ENCODE results near the gene ZRANB1.
A peak's percentile ranks its signal among the peaks of the same experiment; 100 is the strongest.
"Not testable (repeated sequence)": the region's sequence is repeated elsewhere in the genome, so short reads cannot be mapped to it uniquely, and the experiment has no call there.

Gene ZRANB1

GRCh38 chr10:124941823-124942222 is at the start of gene ZRANB1:
TSS of gene ZRANB1 (plus strand) at chr10:124942123. CDS start at chr10:124942494, 371 bp downstream.
- DNase-seq: no peak

- DNase-seq: no peak
Measured at GRCh38 chr10:124892905-124893304, 49.0 kb upstream of the ZRANB1 start.

GRCh38 chr10:124894569-124895215 is 47.2 kb upstream of the ZRANB1 start:
- no peak for DNase-seq

- no peak for DNase-seq
Measured at GRCh38 chr10:124896751-124897150, 45.2 kb upstream of the ZRANB1 start.

GRCh38 chr10:124898471-124898870 is 43.5 kb upstream of the ZRANB1 start:
- no peak for DNase-seq

GRCh38 chr10:124899151-124899550 is 42.8 kb upstream of the ZRANB1 start:
- DNase-seq: no peak

GRCh38 chr10:124902462-124902861 is 39.5 kb upstream of the ZRANB1 start:
- no peak for DNase-seq

- no peak for DNase-seq
Measured at GRCh38 chr10:124903111-124903510, 38.8 kb upstream of the ZRANB1 start.

- DNase-seq: no peak
Measured at GRCh38 chr10:124904796-124905195, 37.1 kb upstream of the ZRANB1 start.

GRCh38 chr10:124906551-124907001 is 35.3 kb upstream of the ZRANB1 start:
- DNase-seq: no peak

- no peak for DNase-seq
Measured at GRCh38 chr10:124909563-124909962, 32.4 kb upstream of the ZRANB1 start.

- no peak for DNase-seq
Measured at GRCh38 chr10:124911124-124912067, 30.5 kb upstream of the ZRANB1 start.

GRCh38 chr10:124912101-124912886 is 29.6 kb upstream of the ZRANB1 start:
- no peak for DNase-seq

GRCh38 chr10:124913167-124913566 is 28.8 kb upstream of the ZRANB1 start:
- no peak for DNase-seq

- not testable (repeated sequence) for DNase-seq
Measured at GRCh38 chr10:124914398-124914797, 27.5 kb upstream of the ZRANB1 start.

GRCh38 chr10:124916098-124916584 is 25.8 kb upstream of the ZRANB1 start:
- peak; percentile 13 for DNase-seq

GRCh38 chr10:124916585-124917427 is 25.1 kb upstream of the ZRANB1 start:
- peak; percentile 99 for DNase-seq

GRCh38 chr10:124917428-124918190 is 24.3 kb upstream of the ZRANB1 start:
- DNase-seq: peak; percentile 37

- DNase-seq: no peak
Measured at GRCh38 chr10:124918191-124918830, 23.6 kb upstream of the ZRANB1 start.

- no peak for DNase-seq
Measured at GRCh38 chr10:124918906-124919305, 23.0 kb upstream of the ZRANB1 start.

GRCh38 chr10:124921261-124921660 is 20.7 kb upstream of the ZRANB1 start:
- DNase-seq: no peak
